GM18520 (cell line): ENCODE measurements around the gene MED29.
A peak's percentile ranks its signal among the peaks of the same experiment; 100 is the strongest.

Experiments used
- ATAC-seq: cut with Tn5 transposase; IDR thresholded peaks from one replicate; pipeline ENCODE4 v1.9.1; 2021; ENCODE audit not compliant: unreplicated experiment

Gene MED29, protein sequence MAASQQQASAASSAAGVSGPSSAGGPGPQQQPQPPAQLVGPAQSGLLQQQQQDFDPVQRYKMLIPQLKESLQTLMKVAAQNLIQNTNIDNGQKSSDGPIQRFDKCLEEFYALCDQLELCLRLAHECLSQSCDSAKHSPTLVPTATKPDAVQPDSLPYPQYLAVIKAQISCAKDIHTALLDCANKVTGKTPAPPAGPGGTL

DNA sequence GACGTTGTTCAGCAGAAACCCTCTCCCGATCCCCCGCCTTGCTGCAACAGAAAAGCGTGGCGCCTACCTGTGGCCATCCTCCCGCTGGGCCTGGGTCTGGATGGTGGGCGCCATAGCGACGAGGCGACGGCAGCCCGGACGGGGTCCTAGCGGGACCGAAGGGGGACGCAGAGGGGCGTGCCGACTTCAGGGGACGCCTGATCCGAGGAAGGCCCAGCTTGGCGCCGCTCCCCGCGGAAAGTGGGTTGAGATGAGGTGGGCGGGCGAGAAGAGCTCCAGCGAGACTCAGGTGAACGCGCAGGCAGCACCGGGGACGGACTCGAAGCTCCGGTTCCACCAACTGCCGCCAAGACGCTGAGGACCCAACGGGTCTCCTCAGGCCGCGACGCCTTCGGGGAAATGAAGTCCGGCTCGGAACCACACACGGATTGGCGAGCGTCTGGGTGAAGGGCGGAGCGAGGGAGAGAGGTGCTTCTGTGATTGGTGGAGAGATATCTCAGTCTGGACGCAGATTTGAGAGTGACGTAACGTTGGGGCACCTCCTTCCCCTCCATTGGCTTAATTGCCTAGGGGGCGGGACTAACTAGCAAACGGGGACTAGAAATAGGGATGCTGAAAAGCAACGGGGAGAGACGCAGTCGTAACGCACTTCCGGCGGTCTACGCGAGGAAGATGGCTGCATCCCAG lies at the start of gene MED29, which contains the start of gene PAF1:
Gene MED29, plus strand, starts transcription at position 628 of the 687 bp plus-strand sequence. Its CDS starts 45 bp downstream, at position 673.
Gene PAF1, minus strand, starts transcription at position 356 of the 687 bp plus-strand sequence. Its CDS starts 242 bp downstream, at position 114.
- ATAC-seq, result peak; percentile 96

DNA sequence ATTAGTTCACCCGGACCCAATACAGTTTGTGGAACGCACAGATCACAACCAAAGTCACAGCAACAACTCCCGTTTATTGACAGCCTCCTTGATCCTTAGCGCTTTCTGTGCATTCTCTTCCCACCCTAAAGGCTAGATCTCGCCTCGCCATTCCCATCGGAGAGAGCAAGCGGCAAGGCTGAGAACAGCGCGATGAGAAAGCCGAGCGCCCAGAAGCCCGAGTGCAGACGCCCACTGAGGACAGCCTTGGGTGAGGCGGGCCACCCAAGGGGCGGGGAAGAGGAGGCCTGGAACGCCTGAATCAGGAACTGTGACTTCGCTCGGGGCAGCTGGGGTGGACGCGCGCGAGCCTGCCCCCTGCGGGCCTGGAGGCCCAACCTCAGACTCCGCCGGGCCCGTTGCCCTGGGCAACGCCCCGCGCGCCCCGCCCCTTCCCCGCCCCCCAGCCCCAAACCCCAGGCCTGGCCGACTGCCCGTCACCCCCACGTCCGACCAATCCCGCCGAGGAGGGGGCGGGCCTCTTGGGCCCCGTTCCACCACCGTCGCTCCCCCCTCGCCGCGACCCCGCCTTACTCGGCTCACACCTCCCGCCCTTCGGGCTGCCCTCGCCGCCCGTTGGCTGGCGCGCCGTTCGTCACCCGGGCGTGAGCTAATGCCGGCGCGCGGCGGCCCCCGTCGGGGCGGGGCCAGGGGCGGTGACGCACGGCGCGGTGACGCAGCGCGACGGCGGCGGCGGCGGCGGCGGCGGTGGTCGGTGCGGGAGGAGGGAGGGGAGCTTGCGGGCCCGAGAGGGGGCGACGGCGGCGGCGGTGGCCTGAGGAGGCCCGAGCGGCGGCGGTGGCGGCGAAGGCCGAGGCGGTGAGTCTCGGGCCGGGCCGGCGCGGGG lies 49.2 kb upstream of the MED29 start, which contains the start of gene SAMD4B:
Gene SAMD4B, plus strand, starts transcription at position 703 of the 886 bp plus-strand sequence. CDS start 14,473 bp downstream, outside the sequence.
- peak; percentile 83 for ATAC-seq

DNA sequence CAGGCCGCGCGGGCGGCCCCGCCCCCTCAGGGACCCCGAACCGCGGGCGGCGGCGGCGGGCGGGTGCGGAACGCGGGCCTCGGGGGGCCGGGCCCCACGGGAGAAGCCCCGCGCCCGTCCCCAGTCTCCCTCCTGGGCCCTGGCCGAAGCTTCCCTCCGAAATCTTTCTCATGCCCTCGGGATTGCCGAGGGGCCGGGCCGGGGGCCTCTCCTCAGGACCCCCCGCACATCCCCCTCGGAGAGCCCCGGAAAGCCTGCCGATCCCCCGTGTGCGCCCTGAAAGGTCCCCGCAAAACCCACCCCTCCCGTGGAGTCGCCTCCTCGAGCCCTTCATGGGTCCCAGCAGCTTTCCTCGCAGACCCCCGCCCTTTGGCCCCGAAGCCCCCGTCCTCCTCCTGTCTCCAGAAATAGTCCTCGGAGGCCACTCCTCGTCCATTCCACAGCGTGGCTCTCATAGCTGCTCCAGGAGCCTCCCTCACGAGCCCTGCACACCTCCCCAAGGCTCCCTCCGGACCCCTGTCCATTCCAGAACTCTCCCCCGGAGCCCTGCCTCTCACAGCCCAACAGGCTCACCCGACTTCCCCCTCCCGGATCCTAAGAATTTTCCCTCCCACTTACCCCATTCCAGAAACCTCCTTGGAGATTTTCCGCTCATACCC lies 48.4 kb upstream of the MED29 start:
- ATAC-seq, result no peak

DNA sequence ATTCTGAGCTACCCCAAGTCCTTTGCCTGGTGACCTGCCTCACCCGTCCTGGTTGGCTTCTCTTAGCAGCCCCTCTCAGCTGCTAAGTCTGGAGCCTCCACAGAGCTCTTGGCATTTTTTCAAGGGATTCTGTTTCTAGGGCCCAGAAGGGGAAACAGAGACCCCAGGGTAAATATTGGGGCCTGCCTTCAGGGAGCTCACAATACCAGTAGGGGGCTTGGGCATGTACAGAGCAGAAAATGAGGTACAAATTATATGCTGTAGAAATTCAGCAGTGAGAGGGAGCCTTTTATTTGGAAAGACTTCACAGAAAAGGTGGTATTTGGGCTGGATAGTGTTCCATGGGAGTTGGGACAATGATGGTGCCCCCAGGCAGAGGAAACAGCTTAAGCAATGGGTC lies 45.2 kb upstream of the MED29 start:
- ATAC-seq, result no peak

GRCh38 chr19:39347332-39348164 lies 43.6 kb upstream of the MED29 start:
- no peak for ATAC-seq

- ATAC-seq, result no peak
Observed at GRCh38 chr19:39349326-39349725, 41.9 kb upstream of the MED29 start.

- no peak for ATAC-seq
Observed at GRCh38 chr19:39350156-39350555, 41.0 kb upstream of the MED29 start.

DNA sequence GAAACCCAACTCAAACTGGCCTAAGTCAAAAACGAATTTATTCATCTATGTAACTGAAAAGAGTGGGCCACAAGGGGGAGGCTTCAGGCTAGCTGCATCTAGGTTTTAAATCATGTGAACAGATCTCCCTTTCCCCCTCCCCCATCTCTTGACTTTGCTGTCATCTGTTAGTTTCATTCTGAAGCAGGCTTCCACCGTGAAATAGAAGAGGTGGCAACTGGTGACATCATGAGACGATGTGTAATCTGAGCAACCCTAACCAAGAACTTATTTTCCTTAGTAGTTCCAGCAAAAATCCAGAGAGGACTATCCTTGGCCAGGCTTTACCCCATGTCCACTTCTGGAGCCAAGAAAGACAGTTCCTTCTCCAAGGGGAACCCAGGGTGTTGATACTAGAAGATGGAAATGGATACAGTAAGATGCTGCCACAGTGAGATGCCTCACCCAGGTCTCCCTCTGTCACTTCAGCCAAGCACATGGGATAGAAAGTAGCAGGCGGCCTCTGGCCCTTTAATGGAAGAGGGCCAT lies 39.6 kb upstream of the MED29 start:
- ATAC-seq, result no peak

DNA sequence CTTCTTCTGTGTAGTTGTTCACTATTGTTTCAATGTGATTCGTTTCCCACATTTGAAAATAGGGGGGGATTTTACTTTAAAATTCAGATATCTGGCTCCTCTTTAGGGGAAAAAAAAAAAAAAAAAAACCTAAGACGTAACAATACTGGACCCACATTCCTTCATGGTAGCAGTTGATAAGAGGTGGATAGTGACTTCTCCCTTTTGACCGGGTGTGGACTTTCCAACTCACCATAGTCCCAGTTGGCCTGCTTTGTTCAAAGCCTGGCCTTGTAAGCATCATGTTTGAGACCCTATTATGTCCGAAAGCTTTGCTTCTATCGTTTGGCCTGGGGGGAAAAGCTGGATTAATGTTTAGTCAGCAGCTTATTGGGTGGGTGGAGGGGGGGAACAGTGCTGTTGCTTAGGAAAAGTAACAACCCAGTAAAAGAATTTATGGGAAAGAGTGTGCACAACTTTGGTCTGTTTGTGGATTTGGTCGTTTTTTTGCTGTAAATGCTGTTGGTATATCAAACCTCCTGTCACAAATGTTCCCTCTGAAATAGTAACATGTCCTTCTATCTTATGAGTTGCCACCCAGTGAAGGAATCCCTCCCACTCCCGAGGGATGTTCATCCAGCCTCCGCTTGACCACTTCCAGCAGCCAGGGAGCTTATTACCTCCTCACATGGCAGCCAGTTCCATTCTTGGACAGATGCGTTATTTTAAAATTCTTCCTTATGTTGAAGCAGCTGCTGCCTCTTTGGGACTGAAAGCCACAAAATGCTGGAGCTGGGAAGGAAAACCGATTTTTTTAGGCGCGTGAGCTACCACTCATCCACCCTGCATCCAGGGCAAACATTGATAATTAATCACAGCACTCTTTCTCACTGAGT lies 38.6 kb upstream of the MED29 start:
- ATAC-seq, result no peak

DNA sequence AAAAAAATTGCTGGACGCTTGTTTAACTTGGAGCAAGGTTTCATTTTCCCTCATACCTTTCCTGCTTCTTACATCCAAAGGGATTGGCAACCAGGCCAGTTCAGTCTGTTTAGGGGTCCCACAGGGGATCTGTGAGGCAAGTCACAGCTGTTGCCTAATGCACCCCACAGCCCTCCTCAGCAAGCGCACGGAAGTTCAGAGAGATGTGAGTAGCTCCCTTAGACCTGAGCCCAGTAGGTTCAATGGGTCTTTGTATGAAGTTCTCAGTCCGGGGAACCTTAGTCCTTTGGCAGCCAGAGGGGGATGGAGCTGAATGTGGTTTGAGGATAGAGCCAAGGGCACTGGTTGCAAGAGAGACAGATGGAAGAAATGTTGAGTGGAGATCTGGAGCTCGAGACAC lies 35.9 kb upstream of the MED29 start:
- no peak for ATAC-seq

GRCh38 chr19:39356073-39356472 lies 35.1 kb upstream of the MED29 start:
- ATAC-seq, result no peak

- no peak for ATAC-seq
Observed at GRCh38 chr19:39356647-39357046, 34.5 kb upstream of the MED29 start.

DNA sequence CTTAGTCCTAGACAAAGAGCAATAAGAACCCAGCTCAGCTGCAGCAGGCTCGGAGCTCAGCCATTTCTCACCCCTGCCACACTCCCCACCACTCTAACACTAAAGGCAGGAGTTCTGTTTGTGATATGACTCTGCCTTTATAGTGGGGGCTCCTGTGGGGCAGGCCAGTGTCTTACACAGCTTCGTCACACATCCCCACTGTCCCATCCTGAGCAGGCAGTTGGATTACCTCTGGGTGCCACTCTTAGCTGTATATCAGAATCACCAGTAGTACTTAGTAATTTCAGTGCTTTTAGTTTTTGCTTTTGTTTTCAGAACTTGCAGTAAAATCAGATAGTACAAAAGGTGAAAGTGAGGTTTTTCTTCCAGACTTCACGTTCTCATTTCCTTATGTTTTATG lies 32.2 kb upstream of the MED29 start:
- ATAC-seq, result no peak

- no peak for ATAC-seq
Observed at GRCh38 chr19:39360599-39360998, 30.6 kb upstream of the MED29 start.

GRCh38 chr19:39362682-39363657 lies 28.2 kb upstream of the MED29 start:
- ATAC-seq, result no peak

GRCh38 chr19:39363901-39364457 lies 27.2 kb upstream of the MED29 start:
- no peak for ATAC-seq

- no peak for ATAC-seq
Observed at GRCh38 chr19:39365531-39365930, 25.6 kb upstream of the MED29 start.
